ENCODE data around the gene JOSD2.

Gene JOSD2

DNA sequence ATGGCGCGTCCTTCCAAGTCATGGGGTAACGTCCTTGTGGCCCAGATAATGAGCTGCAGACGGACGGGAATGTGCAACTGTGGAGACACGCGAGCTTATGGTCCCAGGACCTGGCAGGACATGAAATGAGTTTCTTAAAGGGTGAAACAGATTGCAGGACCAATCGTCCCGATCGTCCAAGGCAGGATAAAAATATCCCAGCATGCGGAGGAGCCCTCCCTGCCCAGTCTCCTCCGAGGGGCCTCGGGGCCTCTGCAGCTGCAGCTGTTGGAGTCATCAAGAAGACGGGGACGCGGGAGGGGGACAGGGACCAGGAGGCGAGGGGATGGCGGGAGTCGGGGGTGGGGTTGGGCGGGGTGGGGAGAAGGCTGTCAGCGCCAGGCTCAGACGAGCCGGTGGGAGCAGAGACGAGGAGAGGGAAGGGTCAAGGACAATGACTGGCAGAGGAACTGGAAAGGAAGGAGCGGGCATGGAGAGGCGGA, 20.0 kb downstream of the JOSD2 start:
- TF ChIP-seq, protein P1, sequence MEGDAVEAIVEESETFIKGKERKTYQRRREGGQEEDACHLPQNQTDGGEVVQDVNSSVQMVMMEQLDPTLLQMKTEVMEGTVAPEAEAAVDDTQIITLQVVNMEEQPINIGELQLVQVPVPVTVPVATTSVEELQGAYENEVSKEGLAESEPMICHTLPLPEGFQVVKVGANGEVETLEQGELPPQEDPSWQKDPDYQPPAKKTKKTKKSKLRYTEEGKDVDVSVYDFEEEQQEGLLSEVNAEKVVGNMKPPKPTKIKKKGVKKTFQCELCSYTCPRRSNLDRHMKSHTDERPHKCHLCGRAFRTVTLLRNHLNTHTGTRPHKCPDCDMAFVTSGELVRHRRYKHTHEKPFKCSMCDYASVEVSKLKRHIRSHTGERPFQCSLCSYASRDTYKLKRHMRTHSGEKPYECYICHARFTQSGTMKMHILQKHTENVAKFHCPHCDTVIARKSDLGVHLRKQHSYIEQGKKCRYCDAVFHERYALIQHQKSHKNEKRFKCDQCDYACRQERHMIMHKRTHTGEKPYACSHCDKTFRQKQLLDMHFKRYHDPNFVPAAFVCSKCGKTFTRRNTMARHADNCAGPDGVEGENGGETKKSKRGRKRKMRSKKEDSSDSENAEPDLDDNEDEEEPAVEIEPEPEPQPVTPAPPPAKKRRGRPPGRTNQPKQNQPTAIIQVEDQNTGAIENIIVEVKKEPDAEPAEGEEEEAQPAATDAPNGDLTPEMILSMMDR (IDR thresholded peaks at IDR 0.05; ENCODE audit: extremely low read depth, missing control alignments), result no peak
- no peak for DNase-seq (ENCODE audit: low spot score)

DNA sequence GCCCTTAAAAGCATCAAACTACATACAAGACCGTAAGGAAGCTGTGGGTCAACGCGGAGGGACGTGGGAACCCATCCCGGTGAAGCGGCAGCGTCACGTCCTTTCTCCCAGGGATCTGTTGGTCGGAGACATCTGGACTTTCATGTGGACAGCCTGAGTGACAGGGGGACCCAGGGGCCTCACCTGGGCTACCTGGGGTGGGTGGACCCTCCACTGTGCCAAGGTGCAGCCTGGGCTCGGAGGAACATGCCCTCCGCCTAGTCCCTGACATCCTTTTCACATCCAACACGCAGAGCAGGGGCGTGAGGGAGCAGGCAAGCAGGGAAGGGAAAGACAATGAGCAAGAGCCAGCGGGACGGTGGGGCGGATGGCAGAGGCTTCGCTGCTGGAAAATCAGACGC, 20.6 kb downstream of the JOSD2 start:
- DNase-seq (ENCODE audit: low spot score), result no peak
- TF ChIP-seq, protein P1 (IDR thresholded peaks at IDR 0.05; ENCODE audit: extremely low read depth, missing control alignments), result no peak

DNA sequence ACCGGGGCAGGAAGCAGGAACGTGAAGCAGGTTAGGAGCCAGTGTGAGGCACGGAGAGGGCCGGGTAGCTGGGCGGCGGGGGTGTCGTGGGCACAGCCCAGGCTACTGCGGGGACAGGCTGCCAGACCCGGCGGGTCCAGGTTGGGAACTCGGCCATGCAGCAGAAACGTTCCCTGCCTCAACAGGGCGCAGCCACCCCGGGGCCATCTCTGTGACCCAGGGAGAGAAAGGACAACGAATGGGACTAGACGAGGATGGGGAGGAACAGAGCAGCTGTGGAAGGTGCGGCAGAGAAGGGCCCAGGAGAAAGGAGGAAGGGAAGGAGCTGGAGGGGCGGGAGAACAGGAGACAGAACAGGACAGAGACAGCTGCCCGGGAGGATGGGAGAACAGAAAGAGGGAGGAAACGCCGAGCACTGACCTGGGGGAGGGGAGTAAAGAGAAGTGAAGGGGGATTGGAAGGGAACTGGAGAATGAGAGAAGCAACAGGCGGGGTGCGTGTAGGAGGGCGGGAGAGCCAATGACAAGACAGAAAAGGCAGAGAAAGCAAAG, 21.5 kb downstream of the JOSD2 start:
- TF ChIP-seq, protein P1 (IDR thresholded peaks at IDR 0.05; ENCODE audit: extremely low read depth, missing control alignments), result no peak
- DNase-seq (ENCODE audit: low spot score), result no peak

DNA sequence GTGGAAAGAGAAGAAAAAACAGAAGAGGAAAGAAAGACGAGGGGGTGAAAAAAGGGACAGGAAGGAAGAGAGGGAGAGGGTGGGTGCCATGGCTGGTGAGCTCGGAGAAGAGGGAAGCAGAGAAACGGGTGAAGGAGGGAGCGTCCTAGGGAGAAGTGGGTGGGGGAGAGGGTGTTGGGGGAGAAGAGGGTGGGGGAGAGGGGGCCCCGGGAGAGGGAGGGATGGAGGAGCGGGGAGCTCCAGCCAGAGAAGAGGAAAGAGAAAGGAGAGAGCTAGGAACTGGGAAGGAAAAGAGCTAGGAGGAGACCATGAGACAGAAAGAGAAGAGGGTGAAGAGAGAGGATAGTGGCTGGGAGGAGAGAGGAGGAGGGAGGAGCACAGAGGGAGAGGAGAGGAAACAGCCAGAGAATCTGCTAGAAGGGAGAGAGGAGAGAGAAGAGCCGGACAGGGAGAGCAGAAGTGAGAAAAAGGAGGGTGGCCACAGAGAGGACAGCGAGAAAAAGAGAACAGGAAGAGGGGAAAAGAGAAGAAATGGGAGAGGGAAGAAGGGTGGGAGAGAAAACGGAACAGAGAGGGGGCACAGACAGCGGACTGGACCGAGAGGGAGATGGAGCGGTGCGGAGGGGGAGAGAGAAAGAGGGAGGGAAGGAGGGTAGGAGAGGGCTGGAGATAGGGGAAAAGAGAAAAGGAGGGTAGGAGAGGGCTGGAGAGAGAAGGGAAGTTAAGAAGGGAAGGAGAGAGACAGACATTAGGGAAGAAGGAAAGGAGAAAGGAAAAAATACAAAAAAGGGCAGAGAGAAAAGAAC, 22.4 kb downstream of the JOSD2 start:
- DNase-seq (ENCODE audit: low spot score), result no peak
- TF ChIP-seq, protein P1 (IDR thresholded peaks at IDR 0.05; ENCODE audit: extremely low read depth, missing control alignments), result no peak

DNA sequence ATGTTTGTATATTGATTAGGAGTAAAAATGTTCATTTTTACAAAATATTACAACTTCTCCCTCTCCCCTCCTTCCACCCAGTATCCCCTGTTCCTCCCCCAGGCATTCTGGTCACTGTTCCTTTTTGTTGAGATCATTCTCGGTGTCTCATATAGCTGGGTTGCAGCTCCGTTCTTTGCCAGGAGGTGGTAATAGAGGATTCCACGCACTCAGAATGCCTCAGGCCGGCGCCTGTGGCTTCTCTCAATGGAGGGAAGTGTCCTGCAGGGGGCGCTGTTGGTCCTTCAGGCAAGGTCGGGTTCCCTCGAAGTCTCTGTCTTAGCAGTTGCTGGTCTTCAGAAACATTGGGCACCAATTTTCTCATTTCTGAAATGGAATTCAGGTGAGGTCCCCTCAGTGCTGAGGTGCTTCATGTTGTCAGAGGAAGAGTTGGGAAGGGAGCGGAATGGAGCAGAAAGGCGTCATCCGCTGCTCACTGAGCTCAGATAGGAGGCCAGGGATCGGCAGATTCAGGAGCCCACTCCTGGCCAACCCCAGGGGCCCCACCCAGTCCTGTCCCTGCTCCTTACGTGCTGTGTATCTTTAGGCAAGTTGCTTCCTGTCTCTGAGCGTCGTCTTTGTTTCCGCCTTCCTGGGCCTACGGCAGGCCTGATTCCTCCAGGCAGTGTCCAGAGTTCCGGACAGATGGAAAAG, 24.0 kb downstream of the JOSD2 start:
- TF ChIP-seq, protein P1 (IDR thresholded peaks at IDR 0.05; ENCODE audit: extremely low read depth, missing control alignments), result peak; percentile 20
- DNase-seq (ENCODE audit: low spot score), result no peak

DNA sequence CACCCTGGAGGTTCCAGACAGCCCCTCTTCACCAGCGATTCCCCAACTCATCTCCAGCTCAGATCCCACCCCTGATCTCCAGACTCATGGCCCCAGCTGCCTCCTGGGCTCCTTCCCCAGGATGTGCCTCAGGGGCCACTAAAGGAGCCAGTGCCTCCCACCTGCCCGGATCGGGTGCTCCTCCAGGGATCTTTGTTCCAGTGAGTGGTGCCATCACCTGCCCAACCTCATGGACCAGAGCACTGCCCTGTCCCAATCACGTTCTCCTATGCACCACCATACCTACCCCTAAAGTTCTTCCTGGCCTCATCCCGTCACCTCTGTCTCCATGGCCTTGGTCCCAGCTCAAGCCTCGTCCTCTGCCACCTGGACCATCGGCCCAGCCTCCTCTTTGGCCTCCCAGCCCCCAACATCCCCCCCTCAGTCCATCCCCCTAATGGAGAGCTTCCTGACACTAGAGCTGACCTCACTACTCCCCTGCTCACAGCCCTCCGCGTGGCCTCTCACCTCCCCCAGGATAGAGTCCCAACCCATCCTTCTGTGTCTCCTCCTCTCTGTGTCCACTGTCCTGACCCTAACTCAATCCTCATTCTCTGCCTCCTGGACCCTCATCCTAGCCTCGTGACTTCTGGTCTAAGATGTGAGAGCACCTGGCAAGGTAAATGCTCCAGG, 25.6 kb downstream of the JOSD2 start:
- no peak for DNase-seq (ENCODE audit: low spot score)
- TF ChIP-seq, protein P1 (IDR thresholded peaks at IDR 0.05; ENCODE audit: extremely low read depth, missing control alignments), result no peak

Data from GM20000 (cell line).